IMR-90 (cell line): Measurements from ENCODE around the gene VPS39. TPM values are rescaled to one million over a fixed set of nuclear protein-coding genes. Genes with fewer than 3 reads are reported as not detected.

Source experiments
- ATAC-seq: fragments of 200-7000 bp; cut with Tn5 transposase; 2 replicates; pipeline ENCODE4 v1.9.1; 2020; ENCODE audit warnings: low read depth, mild to moderate bottlenecking, moderate library complexity
- BruUV-seq: library from RNA; stranded (reverse); fragments of 400-500 nt; replicated peaks from 2 replicates; lab custom pipeline; 2021; lab: Mats Ljungman, UMichigan
- CTCF ChIA-PET: fragments of 300-600 bp; formaldehyde crosslinking; extraction: SDS; loops from one replicate; lab custom pipeline; 2021; ENCODE audit warnings: antibody characterized with exemption; lab: Yijun Ruan, JAX
- POLR2A ChIA-PET: fragments of 300-600 bp; sonication (Branson Sonifier 250); formaldehyde crosslinking; loops from one replicate; lab custom pipeline; 2022; ENCODE audit warnings: antibody characterized with exemption; ENCODE audit not compliant: unreplicated experiment; lab: Charles Lee
- DNase-seq: peaks from one replicate; pipeline ENCODE4 v3.0.0; 2013
- H2AFZ ChIP-seq: replicated peaks from 2 replicates; pipeline ENCODE3; 2013; ENCODE audit warnings: low read length, mild to moderate bottlenecking; ENCODE audit not compliant: poor library complexity
- H2AK5ac ChIP-seq: 2 replicates; pipeline ENCODE4 v1.6.1; 2013; ENCODE audit warnings: low read depth, low read length, inconsistent platforms
- H2AK9ac ChIP-seq: replicated peaks from 2 replicates; pipeline ENCODE3; 2013; ENCODE audit warnings: mild to moderate bottlenecking, low read depth, low read length, moderate library complexity; ENCODE audit not compliant: poor library complexity
- H2BK120ac ChIP-seq: 2 replicates; pipeline ENCODE4 v1.6.1; 2013; ENCODE audit warnings: low read depth, low read length, inconsistent platforms
- H2BK15ac ChIP-seq: 3 replicates; pipeline ENCODE4 v1.6.1; 2013; ENCODE audit warnings: low read depth, low read length, inconsistent platforms
- H2BK20ac ChIP-seq: 2 replicates; pipeline ENCODE4 v1.6.1; 2013; ENCODE audit warnings: low read depth, mild to moderate bottlenecking, inconsistent platforms, low read length, moderate library complexity
- H2BK5ac ChIP-seq: 2 replicates; pipeline ENCODE4 v1.6.1; 2013; ENCODE audit warnings: mild to moderate bottlenecking, low read depth, low read length, inconsistent platforms; ENCODE audit not compliant: poor library complexity, severe bottlenecking
- H3K14ac ChIP-seq: replicated peaks from 2 replicates; pipeline ENCODE4 v1.6.1; 2013; ENCODE audit warnings: low read depth, low read length, inconsistent platforms
- H3K18ac ChIP-seq: 2 replicates; pipeline ENCODE4 v1.6.1; 2013; ENCODE audit warnings: low read depth, low read length, control low read depth
- H3K23ac ChIP-seq: 2 replicates; pipeline ENCODE4 v1.6.1; 2013; ENCODE audit warnings: low read depth, low read length, inconsistent platforms
- H3K27ac ChIP-seq: 2 replicates; pipeline ENCODE4 v1.5.1; 2013; ENCODE audit warnings: mild to moderate bottlenecking, control low read depth, low read length; ENCODE audit not compliant: insufficient read depth
- H3K27me3 ChIP-seq: 2 replicates; pipeline ENCODE4 v1.6.1; 2013; ENCODE audit warnings: low read length; ENCODE audit not compliant: control insufficient read depth, insufficient read depth
- H3K36me3 ChIP-seq: 2 replicates; pipeline ENCODE4 v1.6.1; 2013; ENCODE audit warnings: low read length, mixed read lengths; ENCODE audit not compliant: control insufficient read depth, insufficient read depth
- H3K4ac ChIP-seq: 2 replicates; pipeline ENCODE4 v1.6.1; 2013; ENCODE audit warnings: low read depth, low read length, inconsistent platforms
- H3K4me1 ChIP-seq: 2 replicates; pipeline ENCODE4 v1.6.1; 2013; ENCODE audit warnings: low read length, mixed read lengths; ENCODE audit not compliant: control insufficient read depth, insufficient read depth
- H3K4me2 ChIP-seq: 2 replicates; pipeline ENCODE4 v1.6.1; 2013; ENCODE audit warnings: low read depth, mild to moderate bottlenecking, control low read depth, low read length, moderate library complexity
- H3K4me3 ChIP-seq: 2 replicates; pipeline ENCODE4 v1.5.1; 2013; ENCODE audit warnings: low read depth, mild to moderate bottlenecking, control low read depth, low read length, moderate library complexity; ENCODE audit not compliant: insufficient read depth
- H3K56ac ChIP-seq: 2 replicates; pipeline ENCODE4 v1.6.1; 2013; ENCODE audit warnings: low read length, inconsistent platforms; ENCODE audit not compliant: insufficient read depth; ENCODE audit errors: extremely low read depth
- H3K79me1 ChIP-seq, 2 experiments: 2 replicates each; pipeline ENCODE4 v1.6.1; 2013; ENCODE audit warnings: low read length in 2 of 2, inconsistent platforms in 1 of 2, low read depth in 1 of 2
- H3K9ac ChIP-seq: 2 replicates; pipeline ENCODE4 v1.6.1; 2013; ENCODE audit warnings: low read depth, low read length, control low read depth
- H3K9me1 ChIP-seq: 2 replicates; pipeline ENCODE4 v1.6.1; 2013; ENCODE audit warnings: low read length, inconsistent platforms; ENCODE audit not compliant: insufficient read depth
- H3K9me3 ChIP-seq: 2 replicates; pipeline ENCODE4 v1.6.1; 2013; ENCODE audit warnings: low read length; ENCODE audit not compliant: control insufficient read depth, insufficient read depth
- H4K20me1 ChIP-seq: 2 replicates; pipeline ENCODE4 v1.6.1; 2013; ENCODE audit warnings: low read length, inconsistent platforms; ENCODE audit not compliant: insufficient read depth
- H4K5ac ChIP-seq: 2 replicates; pipeline ENCODE4 v1.6.1; 2013; ENCODE audit warnings: mild to moderate bottlenecking, low read depth, low read length, control low read depth
- H4K8ac ChIP-seq, 2 experiments: 2 replicates each; pipeline ENCODE4 v1.6.1; 2013; ENCODE audit warnings: low read depth in 2 of 2, low read length in 2 of 2, control low read depth in 1 of 2, inconsistent platforms in 1 of 2
- H4K91ac ChIP-seq: 2 replicates; pipeline ENCODE4 v1.6.1; 2013; ENCODE audit warnings: low read depth, low read length, inconsistent platforms; ENCODE audit not compliant: insufficient read depth
- BHLHE40 ChIP-seq: fragments of 150-350 bp; IDR thresholded peaks from 2 replicates; pipeline ENCODE4 v1.6.1; 2016; ENCODE audit warnings: mild to moderate bottlenecking, low read depth, low read length
- CEBPB ChIP-seq: IDR thresholded peaks from 2 replicates; pipeline ENCODE4 v1.6.1; 2012; ENCODE audit warnings: low read depth, low read length, improper control_type of control experiment
- CHD1 ChIP-seq: IDR thresholded peaks from 2 replicates; pipeline ENCODE4 v1.6.1; 2012; ENCODE audit warnings: low read depth, low read length, improper control_type of control experiment
- FOS ChIP-seq: fragments of 150-350 bp; IDR thresholded peaks from 2 replicates; pipeline ENCODE4 v1.6.1; 2016; ENCODE audit warnings: low read depth, low read length
- MAFK ChIP-seq: IDR thresholded peaks from 2 replicates; pipeline ENCODE4 v1.6.1; 2012; ENCODE audit warnings: low read depth, low read length, improper control_type of control experiment
- MAZ ChIP-seq: IDR thresholded peaks from 2 replicates; pipeline ENCODE4 v1.6.1; 2012; ENCODE audit warnings: low read depth, mild to moderate bottlenecking, low read length, improper control_type of control experiment, moderate library complexity, borderline replicate concordance
- MXI1 ChIP-seq: IDR thresholded peaks from 2 replicates; pipeline ENCODE4 v1.6.1; 2012; ENCODE audit warnings: low read depth, mild to moderate bottlenecking, low read length, moderate library complexity, borderline replicate concordance
- NFE2L2 ChIP-seq: fragments of 150-350 bp; IDR thresholded peaks from 2 replicates; pipeline ENCODE4 v1.6.1; 2016; ENCODE audit warnings: low read depth, mild to moderate bottlenecking, low read length
- POLR2A ChIP-seq: IDR thresholded peaks from 2 replicates; pipeline ENCODE4 v1.6.1; 2012; ENCODE audit warnings: mild to moderate bottlenecking, low read depth, low read length
- RAD21 ChIP-seq: IDR thresholded peaks from 2 replicates; pipeline ENCODE4 v1.6.1; 2012; ENCODE audit warnings: low read length, improper control_type of control experiment
- RCOR1 ChIP-seq: IDR thresholded peaks from 2 replicates; pipeline ENCODE4 v1.6.1; 2012; ENCODE audit warnings: mild to moderate bottlenecking, low read length, improper control_type of control experiment; ENCODE audit not compliant: insufficient replicate concordance
- RFX5 ChIP-seq: IDR thresholded peaks from 2 replicates; pipeline ENCODE4 v1.8.0; 2012; ENCODE audit warnings: low read depth, mild to moderate bottlenecking, low read length, moderate library complexity
- SMC3 ChIP-seq: fragments of 150-350 bp; IDR thresholded peaks from 2 replicates; pipeline ENCODE4 v1.6.1; 2016; ENCODE audit warnings: low read depth, mild to moderate bottlenecking, antibody characterized with exemption, low read length, moderate library complexity
- WGBS, 2 experiments: methylation state at CpG; one replicate each; pipeline versions ENCODE4 v1.1.5 to v1.1.7; 2013; ENCODE audit warnings: missing lambda C conversion rate in 2 of 2; ENCODE audit not compliant: insufficient read length in 1 of 2; ENCODE audit errors: extremely low coverage in 2 of 2; 5-methylcytosine and 5-hydroxymethylcytosine counted together
- dilution Hi-C: fragments of 300-500 bp; cut with HindIII; formaldehyde crosslinking; loops from one replicate; pipeline ENCODE4 v1.14.3; 2018; ENCODE audit warnings: low sequenced_read_pairs; ENCODE audit not compliant: unreplicated experiment
- in situ Hi-C: fragments of 300-500 bp; cut with MboI; formaldehyde crosslinking; loops from 3 replicates; pipeline ENCODE4 v1.14.3; 2019; ENCODE audit warnings: low sequenced_read_pairs, inconsistent platforms, mixed read lengths
- intact Hi-C: fragments of 100-400 bp; cut with micrococcal nuclease; formaldehyde crosslinking; loops from 2 replicates; pipeline ENCODE4 v1.10.0; 2022
- polyA plus RNA-seq, 3 experiments: library from polyadenylated mRNA; depleted of rRNA; stranded (reverse); fragments of >200 nt; gene quantifications; 2 replicates each; pipeline ENCODE4 v1.2.3, GENCODE V29; 2012; ENCODE audit warnings: low replicate concordance in 1 of 3
- total RNA-seq: library from RNA; depleted of rRNA; stranded (reverse); fragments of >200 nt; gene quantifications from 2 replicates; pipeline ENCODE4 v1.2.3, GENCODE V29; 2012
- TF ChIP-seq, protein P1 (sequence below): fragments of 150-350 bp; IDR thresholded peaks from 2 replicates; pipeline ENCODE4 v1.6.1; 2017; ENCODE audit warnings: mild to moderate bottlenecking, antibody characterized with exemption, low read length, low read depth
- TF ChIP-seq, protein P2 (sequence below): fragments of 150-350 bp; IDR thresholded peaks from 2 replicates; pipeline ENCODE4 v1.6.1; 2016; ENCODE audit warnings: low read depth, mild to moderate bottlenecking, low read length, moderate library complexity, borderline replicate concordance
- TF ChIP-seq, protein P3 (sequence below): conservative IDR thresholded peaks from 2 replicates; pipeline ENCODE4 v1.5.1; 2012; ENCODE audit warnings: mild to moderate bottlenecking, low read depth, low read length, improper control_type of control experiment

The VPS39 gene
- total and polyA plus RNA-seq, 2 of the 4 experiments (the other 2 are of a cell fraction) = 49.7 to 52.2 TPM

DNA sequence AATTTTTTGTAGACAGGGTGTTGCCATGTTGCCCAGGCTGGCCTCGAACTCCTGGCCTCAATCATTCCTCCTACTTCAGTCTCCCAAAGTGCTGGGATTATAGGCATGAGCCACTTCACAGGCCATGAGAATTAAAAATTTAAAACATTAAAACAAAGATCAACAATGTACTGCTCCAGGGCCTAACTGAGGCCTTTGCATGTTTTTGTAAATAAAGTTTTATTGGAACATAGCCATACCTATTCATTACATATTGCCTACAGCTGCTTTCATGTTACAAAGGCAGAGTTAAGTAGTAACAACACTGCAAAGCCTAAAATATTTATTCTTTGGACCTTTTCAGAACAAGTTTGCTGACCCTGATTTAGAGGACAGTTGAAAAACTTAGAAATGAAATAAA lies 9.6 kb downstream of the VPS39 start:
- H2AK9ac ChIP-seq = no peak overlapping the region
- H4K91ac ChIP-seq = no peak overlapping the region
- peaks cover 24 to 58% of the 10 kb centered on the region in 2 experiments for H3K79me1 ChIP-seq
- H4K5ac ChIP-seq = no peak overlapping the region
- no peaks in the 10 kb centered on the region; the same call in 1 of the 2 replicates for H3K4me1 ChIP-seq
- no peak overlapping the region for H2AK5ac ChIP-seq
- dilution Hi-C loops = no loop called here
- no peak overlapping the region for H3K56ac ChIP-seq
- no peak overlapping the region for H3K4me3 ChIP-seq
- H3K4me2 ChIP-seq = no peak overlapping the region
- TF ChIP-seq, protein P1, sequence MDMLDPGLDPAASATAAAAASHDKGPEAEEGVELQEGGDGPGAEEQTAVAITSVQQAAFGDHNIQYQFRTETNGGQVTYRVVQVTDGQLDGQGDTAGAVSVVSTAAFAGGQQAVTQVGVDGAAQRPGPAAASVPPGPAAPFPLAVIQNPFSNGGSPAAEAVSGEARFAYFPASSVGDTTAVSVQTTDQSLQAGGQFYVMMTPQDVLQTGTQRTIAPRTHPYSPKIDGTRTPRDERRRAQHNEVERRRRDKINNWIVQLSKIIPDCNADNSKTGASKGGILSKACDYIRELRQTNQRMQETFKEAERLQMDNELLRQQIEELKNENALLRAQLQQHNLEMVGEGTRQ = no peak
- TF ChIP-seq CHD1 (no peak), POLR2A (no peak), BHLHE40 (no peak), MAZ (no peak), NFE2L2 (no peak), RCOR1 (no peak), MXI1 (no peak), RAD21 (no peak), FOS (no peak), RFX5 (no peak), SMC3 (no peak), MAFK (no peak), CEBPB (no peak)
- TF ChIP-seq, protein P2, sequence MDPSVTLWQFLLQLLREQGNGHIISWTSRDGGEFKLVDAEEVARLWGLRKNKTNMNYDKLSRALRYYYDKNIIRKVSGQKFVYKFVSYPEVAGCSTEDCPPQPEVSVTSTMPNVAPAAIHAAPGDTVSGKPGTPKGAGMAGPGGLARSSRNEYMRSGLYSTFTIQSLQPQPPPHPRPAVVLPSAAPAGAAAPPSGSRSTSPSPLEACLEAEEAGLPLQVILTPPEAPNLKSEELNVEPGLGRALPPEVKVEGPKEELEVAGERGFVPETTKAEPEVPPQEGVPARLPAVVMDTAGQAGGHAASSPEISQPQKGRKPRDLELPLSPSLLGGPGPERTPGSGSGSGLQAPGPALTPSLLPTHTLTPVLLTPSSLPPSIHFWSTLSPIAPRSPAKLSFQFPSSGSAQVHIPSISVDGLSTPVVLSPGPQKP = no peak
- TF ChIP-seq, protein P3, sequence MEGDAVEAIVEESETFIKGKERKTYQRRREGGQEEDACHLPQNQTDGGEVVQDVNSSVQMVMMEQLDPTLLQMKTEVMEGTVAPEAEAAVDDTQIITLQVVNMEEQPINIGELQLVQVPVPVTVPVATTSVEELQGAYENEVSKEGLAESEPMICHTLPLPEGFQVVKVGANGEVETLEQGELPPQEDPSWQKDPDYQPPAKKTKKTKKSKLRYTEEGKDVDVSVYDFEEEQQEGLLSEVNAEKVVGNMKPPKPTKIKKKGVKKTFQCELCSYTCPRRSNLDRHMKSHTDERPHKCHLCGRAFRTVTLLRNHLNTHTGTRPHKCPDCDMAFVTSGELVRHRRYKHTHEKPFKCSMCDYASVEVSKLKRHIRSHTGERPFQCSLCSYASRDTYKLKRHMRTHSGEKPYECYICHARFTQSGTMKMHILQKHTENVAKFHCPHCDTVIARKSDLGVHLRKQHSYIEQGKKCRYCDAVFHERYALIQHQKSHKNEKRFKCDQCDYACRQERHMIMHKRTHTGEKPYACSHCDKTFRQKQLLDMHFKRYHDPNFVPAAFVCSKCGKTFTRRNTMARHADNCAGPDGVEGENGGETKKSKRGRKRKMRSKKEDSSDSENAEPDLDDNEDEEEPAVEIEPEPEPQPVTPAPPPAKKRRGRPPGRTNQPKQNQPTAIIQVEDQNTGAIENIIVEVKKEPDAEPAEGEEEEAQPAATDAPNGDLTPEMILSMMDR = no peak
- peaks cover 14% of the 10 kb centered on the region for H3K36me3 ChIP-seq
- H3K18ac ChIP-seq = no peak overlapping the region
- H3K23ac ChIP-seq = no peak overlapping the region
- POLR2A ChIA-PET = no interaction called here
- no peak overlapping the region for H2BK120ac ChIP-seq
- no peak for DNase-seq
- H4K8ac ChIP-seq = no peak overlapping the region
- peaks cover under 1% of the 10 kb centered on the region; the same call in 1 of the 2 replicates for H4K20me1 ChIP-seq
- no CpG with 5 or more reads among the region's 1 CpG for WGBS, 2 experiments
- no peak overlapping the region for H3K27ac ChIP-seq
- H3K27me3 ChIP-seq = no peaks in the 10 kb centered on the region
- no peak overlapping the region for H3K9ac ChIP-seq
- no peaks in the 10 kb centered on the region for H3K9me3 ChIP-seq
- no peak overlapping the region for H3K14ac ChIP-seq
- CTCF ChIA-PET = no interaction called here
- no peak overlapping the region for H2BK5ac ChIP-seq
- no peak for ATAC-seq
- no peak overlapping the region for H2BK20ac ChIP-seq
- H3K9me1 ChIP-seq = 0 out of 2 replicates have a peak, but pooled peaks cover 2% of the 10 kb centered on the region
- in situ Hi-C loops = no loop called here
- no peak overlapping the region for H3K4ac ChIP-seq
- no peak overlapping the region for H2BK15ac ChIP-seq
- no peak overlapping the region for H2AFZ ChIP-seq
- intact Hi-C loops = no loop called here
- no TSS peak for BruUV-seq
